GM10266 (cell line): Measurements from ENCODE around the gene CRYGA.
"Not testable (repeated sequence)": the region's sequence is repeated elsewhere in the genome, so short reads cannot be mapped to it uniquely, and the experiment has no call there.

Experiments used
- DNase-seq: peaks from one replicate; pipeline ENCODE4 v3.0.0; 2012; ENCODE audit errors: extremely low spot score
- TF ChIP-seq, protein P1 (sequence below): IDR thresholded peaks from 2 replicates; pipeline ENCODE4 v1.5.1; 2012; ENCODE audit warnings: mild to moderate bottlenecking, low read depth; ENCODE audit not compliant: control insufficient read depth, insufficient read depth; ENCODE audit errors: missing control alignments

CRYGA gene

GRCh38 chr2:208142925-208143799 is 20.2 kb downstream of the CRYGA start:
- TF ChIP-seq, protein P1, sequence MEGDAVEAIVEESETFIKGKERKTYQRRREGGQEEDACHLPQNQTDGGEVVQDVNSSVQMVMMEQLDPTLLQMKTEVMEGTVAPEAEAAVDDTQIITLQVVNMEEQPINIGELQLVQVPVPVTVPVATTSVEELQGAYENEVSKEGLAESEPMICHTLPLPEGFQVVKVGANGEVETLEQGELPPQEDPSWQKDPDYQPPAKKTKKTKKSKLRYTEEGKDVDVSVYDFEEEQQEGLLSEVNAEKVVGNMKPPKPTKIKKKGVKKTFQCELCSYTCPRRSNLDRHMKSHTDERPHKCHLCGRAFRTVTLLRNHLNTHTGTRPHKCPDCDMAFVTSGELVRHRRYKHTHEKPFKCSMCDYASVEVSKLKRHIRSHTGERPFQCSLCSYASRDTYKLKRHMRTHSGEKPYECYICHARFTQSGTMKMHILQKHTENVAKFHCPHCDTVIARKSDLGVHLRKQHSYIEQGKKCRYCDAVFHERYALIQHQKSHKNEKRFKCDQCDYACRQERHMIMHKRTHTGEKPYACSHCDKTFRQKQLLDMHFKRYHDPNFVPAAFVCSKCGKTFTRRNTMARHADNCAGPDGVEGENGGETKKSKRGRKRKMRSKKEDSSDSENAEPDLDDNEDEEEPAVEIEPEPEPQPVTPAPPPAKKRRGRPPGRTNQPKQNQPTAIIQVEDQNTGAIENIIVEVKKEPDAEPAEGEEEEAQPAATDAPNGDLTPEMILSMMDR = no peak
- no peak for DNase-seq

DNA sequence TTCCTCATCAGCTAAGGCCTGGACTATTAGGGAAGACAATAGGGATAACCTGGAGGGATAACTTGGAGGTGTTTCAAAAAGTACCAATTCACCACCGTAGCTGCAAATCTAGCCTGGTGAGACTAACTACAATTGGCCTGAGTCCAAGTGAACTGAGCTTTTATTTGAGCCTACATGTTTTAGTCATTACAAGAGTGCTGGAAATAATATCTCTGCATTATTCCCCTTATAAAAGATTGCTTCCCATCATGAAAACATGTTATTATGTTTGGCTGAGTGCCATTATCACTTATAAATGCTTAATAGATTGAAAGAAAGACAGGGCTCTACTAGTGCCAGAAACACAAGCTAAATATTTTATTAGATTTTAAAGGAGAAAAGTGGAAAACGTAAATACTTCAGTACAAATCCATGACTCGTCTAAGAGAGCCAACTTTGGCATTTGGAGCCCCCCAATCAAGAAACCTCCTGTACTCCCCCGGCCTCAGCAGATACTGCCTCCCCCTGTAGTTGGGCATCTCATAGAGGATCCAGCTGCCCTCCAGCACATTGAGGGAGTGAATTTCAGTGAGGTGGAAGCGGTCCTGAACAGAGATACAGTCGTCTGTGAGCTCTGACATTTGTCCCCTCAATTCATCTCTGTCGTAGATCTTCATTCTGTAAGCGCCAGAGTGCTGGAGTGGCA is 21.0 kb downstream of the CRYGA start:
- TF ChIP-seq, protein P1 = no peak
- DNase-seq = no peak

GRCh38 chr2:208139447-208139846 is 23.9 kb downstream of the CRYGA start:
- DNase-seq = no peak
- TF ChIP-seq, protein P1 = no peak

DNA sequence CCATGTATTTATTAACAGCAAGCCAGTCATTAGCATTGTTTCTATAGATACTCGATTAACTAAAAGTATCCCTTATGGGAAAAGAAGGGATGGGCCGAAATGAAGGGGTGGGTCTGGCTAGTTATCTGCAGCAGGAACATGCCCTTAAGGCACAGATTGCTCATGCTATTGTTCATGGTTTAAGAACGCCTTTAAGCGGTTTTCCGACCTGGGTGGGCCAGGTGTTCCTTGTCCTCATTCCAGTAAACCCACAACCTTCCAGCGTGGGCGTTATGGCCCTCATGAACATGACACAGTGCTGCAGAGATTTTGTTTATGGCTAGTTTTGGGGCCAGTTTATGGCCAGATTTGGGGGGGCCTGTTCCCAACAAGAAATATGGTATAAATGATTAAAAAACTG is 25.1 kb downstream of the CRYGA start:
- not testable (repeated sequence) for DNase-seq

DNA sequence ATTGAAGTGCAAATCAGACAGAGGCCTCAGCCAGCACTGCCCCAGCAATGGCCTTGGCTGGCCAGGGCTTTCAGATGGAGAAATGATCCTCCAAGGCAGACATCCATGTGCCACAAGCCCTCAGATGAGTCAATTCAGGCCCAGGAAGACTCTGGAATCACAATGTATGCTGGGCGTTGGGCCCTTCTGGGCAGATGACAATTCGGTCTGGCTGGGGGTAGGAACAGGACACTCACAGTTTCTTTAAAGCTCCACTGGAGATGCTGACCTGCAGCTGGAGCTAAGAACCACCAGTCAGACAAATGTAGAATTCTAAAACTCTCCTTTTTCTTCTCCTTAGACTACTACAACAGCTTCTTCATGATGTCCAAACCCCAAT is 26.7 kb downstream of the CRYGA start:
- DNase-seq = no peak

DNA sequence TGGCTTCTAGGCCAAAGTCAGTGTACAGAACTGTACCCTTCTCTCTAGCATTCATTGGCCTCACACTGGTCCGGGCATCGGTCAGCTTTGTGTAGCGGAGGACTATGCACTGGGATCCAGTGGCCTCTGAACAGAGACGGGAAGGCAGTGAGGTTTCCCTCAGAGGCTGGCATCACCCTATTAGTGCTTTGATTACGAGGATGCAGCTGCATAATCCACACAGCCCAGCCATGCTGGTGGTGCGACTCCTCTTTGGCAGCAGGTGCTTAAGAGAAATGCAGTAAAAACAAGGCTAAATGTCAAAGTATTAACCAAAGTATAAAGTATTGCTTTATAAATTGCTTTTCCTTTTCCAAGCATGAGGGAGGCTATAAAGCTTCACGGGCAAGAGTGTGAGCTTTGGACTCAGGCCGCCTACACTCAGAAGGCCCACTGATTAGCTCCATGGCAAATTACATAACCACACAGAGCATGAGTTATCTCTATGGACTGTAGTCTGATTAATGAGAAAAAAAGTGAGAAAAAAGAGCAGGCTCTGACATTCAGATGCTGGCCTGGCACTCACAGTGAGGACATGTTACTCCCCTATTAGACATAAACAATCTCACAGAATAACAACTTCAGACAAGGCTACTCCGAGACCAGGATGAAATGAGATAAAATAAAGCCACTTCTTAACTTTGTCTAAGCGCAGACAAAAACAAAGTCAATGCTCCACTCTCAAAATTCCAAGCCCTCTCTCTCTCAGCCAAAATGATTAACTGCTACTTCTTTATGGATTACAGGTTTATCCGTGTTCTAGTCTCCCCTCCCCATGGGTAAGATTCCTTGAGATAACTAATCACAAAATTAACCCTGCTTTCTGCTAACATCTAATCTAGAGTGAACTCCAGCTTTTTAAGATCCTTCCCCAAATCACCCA is 27.3 kb downstream of the CRYGA start:
- TF ChIP-seq, protein P1 = no peak
- no peak for DNase-seq

More for the DNA sequence above, 26.7 kb downstream of the CRYGA start:
- TF ChIP-seq, protein P1 = no peak

- no peak for DNase-seq
- TF ChIP-seq, protein P1 = no peak
Measured at GRCh38 chr2:208134928-208135586, 28.3 kb downstream of the CRYGA start.
